Measurements from ENCODE around the gene CBX6.
"Not testable (repeated sequence)": the region's sequence is repeated elsewhere in the genome, so short reads cannot be mapped to it uniquely, and the experiment has no call there.

Gene CBX6

DNA sequence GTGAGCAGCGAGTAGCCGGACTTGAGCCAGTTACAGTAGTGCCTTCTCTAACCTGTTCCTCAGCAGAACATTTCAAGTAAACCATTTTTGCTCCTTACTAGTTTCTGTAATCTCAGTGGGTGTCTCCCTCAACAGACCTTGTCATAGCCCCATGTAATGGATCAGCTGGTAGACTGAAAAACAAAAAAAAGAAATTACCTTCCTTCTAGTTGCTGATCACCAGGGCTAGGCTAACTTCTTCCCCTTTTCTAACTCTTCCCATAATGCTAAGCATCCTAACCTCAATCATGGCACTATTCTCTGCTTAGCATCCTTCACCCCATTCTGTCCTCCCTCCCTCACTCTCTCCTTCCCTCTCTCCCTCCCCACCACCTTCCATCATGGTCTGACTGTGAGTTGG lies 35.8 kb upstream of the CBX6 start:
- TF ChIP-seq, protein P1, sequence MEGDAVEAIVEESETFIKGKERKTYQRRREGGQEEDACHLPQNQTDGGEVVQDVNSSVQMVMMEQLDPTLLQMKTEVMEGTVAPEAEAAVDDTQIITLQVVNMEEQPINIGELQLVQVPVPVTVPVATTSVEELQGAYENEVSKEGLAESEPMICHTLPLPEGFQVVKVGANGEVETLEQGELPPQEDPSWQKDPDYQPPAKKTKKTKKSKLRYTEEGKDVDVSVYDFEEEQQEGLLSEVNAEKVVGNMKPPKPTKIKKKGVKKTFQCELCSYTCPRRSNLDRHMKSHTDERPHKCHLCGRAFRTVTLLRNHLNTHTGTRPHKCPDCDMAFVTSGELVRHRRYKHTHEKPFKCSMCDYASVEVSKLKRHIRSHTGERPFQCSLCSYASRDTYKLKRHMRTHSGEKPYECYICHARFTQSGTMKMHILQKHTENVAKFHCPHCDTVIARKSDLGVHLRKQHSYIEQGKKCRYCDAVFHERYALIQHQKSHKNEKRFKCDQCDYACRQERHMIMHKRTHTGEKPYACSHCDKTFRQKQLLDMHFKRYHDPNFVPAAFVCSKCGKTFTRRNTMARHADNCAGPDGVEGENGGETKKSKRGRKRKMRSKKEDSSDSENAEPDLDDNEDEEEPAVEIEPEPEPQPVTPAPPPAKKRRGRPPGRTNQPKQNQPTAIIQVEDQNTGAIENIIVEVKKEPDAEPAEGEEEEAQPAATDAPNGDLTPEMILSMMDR (IDR thresholded peaks at IDR 0.05), result no peak
- no peak for DNase-seq
- Histone ChIP-seq H3K4me1 (no peaks in the 10 kb centered on the region), H3K27ac (no peak overlapping the region), H3K4me3 (no peak overlapping the region), H3K27me3 (peaks cover 0 to 10% of the 10 kb centered on the region in 2 donors), H3K36me3 (no peaks in the 10 kb centered on the region), H3K9me3 (no peaks in the 10 kb centered on the region)
- intact Hi-C loops (cut with DNase I; ENCODE audit: low total_unique reads), result no loop called here

DNA sequence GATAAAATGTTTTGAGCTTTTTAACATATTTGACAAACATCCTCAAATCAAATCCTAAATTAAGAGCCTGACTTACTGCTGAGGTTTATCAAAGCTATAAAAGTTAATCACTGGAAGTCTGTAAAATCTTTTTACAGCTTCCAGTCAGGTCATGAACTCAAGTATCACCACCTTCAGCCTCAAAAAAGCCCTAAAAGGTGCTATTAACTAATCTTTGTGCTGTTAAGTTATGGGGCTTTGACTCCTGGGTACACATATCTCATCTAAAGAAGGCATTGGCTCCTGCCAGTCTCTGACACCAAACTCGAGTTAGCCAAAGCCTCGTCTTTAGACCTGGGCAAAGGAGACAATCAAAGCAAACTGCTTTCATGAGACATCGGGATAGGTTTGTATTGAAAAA lies 34.0 kb upstream of the CBX6 start:
- DNase-seq, result no peak
- no peak overlapping the region for H3K27ac ChIP-seq
- no peaks in the 10 kb centered on the region for H3K4me1 ChIP-seq
- H3K27me3 ChIP-seq, result peaks cover 0 to 10% of the 10 kb centered on the region in 2 donors
- no peaks in the 10 kb centered on the region for H3K36me3 ChIP-seq
- intact Hi-C loops (cut with DNase I; ENCODE audit: low total_unique reads), result no loop called here
- no peak overlapping the region for H3K4me3 ChIP-seq
- TF ChIP-seq, protein P1 (IDR thresholded peaks at IDR 0.05), result no peak
- H3K9me3 ChIP-seq, result no peaks in the 10 kb centered on the region

DNA sequence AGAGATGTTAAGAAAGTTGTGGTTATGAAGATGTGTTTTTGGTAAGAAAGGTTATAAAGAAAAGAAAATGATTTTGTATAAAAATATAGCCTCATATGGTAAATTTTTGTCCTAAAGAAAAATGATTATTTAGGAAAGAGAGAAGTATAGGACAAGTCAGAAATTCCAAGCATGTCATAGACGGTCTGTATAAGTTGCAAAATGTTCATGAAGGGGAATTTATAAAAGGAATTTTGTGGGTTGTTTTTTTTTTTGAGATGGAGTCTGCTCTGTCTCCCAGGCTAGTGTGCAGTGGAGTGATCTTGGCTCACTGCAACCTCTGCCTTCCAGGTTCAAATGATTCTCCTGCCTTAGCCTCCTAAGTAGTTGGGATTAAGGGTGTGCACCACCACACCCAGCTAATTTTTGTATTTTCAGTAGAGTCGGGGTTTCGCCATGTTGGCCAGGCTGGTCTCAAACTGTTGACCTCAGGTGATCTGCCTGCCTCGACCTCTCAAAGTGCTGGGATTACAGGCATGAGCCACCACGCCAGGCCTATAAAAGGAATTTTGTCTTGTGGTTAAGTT lies 32.1 kb upstream of the CBX6 start:
- H3K9me3 ChIP-seq; intact Hi-C loops (cut with DNase I; ENCODE audit: low total_unique reads); H3K4me3 ChIP-seq; DNase-seq; H3K27ac ChIP-seq; H3K36me3 ChIP-seq; H3K27me3 ChIP-seq; H3K4me1 ChIP-seq: not testable (repeated sequence)

DNA sequence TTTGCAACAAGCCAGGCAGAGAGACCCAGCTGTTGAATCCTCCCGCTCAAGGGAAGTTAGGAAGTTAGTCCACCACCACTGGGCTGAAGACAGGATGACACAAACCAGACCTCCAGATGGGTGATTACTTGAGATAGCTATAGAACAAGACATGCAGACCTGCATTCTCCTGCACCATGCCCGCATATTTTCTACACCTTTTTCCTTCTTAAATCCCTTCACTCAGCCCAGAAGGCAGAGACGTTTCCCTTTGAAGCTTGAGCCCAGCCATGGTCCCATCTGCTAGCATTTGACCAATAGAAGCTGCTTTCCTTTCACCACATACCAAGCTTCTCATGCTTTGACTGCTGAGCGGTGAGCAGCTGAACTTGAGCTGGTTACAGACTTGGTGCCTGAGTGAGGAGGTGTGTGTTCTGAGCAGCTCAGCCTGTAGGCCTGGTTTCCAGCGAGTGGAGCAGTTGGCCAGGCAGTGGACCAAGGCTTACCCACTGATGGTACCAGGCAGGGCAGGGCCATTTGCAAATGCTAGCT lies 29.2 kb upstream of the CBX6 start:
- H3K27me3 ChIP-seq, result no peaks in the 10 kb centered on the region
- intact Hi-C loops (cut with DNase I; ENCODE audit: low total_unique reads), result no loop called here
- DNase-seq, result no peak
- no peak overlapping the region for H3K27ac ChIP-seq
- H3K9me3 ChIP-seq, result no peaks in the 10 kb centered on the region
- TF ChIP-seq, protein P1 (IDR thresholded peaks at IDR 0.05), result no peak
- H3K4me1 ChIP-seq, result no peaks in the 10 kb centered on the region
- H3K4me3 ChIP-seq, result no peak overlapping the region
- no peaks in the 10 kb centered on the region for H3K36me3 ChIP-seq

DNA sequence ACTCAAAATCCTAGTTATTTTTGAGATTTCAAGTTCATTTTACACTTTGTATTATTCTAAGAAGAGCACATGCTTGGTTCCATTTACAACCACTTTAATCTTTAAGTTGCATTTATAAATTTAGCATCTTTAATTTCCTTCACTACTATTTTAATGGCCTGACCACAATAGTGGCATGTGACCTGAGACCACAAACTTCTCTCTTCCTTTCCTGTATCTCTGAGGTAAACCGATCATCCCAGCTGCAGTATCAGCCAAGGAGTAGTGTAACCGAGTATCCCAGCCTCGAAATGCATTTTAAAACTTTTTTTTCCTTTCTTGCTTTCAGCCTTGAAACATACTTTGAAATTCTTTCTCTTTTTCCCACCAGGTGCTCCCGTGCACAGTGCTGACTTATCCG lies 28.7 kb upstream of the CBX6 start:
- H3K4me3 ChIP-seq, result no peak overlapping the region
- TF ChIP-seq, protein P1 (IDR thresholded peaks at IDR 0.05), result no peak
- H3K4me1 ChIP-seq, result no peaks in the 10 kb centered on the region
- no peaks in the 10 kb centered on the region for H3K36me3 ChIP-seq
- H3K27ac ChIP-seq, result no peak overlapping the region
- intact Hi-C loops (cut with DNase I; ENCODE audit: low total_unique reads), result no loop called here
- no peak for DNase-seq
- H3K9me3 ChIP-seq, result no peaks in the 10 kb centered on the region
- no peaks in the 10 kb centered on the region for H3K27me3 ChIP-seq

DNA sequence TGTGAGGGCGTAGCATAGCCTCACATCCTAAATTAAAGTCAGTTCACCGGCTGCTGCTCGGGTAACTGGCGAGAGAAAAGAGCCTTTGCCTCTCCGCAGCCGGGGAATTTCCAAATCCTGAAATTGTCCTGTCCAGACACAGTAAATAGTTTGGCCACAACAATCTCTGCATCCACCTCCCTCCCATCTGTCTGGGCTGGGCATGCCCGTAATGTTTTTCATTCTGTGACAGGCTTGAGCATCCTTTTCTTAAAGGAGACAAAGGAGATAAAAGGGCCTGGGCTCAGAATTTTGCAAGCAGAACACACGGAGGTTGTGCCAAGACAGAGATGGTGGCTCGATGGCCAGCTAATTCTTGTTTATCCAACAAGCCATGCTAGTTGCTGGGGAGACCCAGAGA lies 19.2 kb upstream of the CBX6 start:
- DNase-seq, result no peak
- no peaks in the 10 kb centered on the region for H3K4me1 ChIP-seq
- intact Hi-C loops (cut with DNase I; ENCODE audit: low total_unique reads), result no loop called here
- TF ChIP-seq, protein P1 (IDR thresholded peaks at IDR 0.05), result no peak
- H3K36me3 ChIP-seq, result no peaks in the 10 kb centered on the region
- no peak overlapping the region for H3K4me3 ChIP-seq
- no peaks in the 10 kb centered on the region for H3K27me3 ChIP-seq
- no peak overlapping the region for H3K27ac ChIP-seq
- H3K9me3 ChIP-seq, result no peaks in the 10 kb centered on the region
